ENCODE measurements around the gene SOCS1.

Gene SOCS1

GRCh38 chr16:11268921-11269375, 12.9 kb upstream of the SOCS1 start, which contains the start of gene TNP2:
Gene TNP2 (minus strand): TSS chr16:11269325. CDS start chr16:11269262, 63 bp downstream.
- Histone ChIP-seq H3K4me3 (replicated peaks; ENCODE audit: insufficient read depth, low read length) (no peak within 1 kb of the TSS), H3K27me3 (ENCODE audit: insufficient read depth, poor library complexity, severe bottlenecking) (no peaks in the 10 kb centered on the region), H3K27ac (replicated peaks) (no peak within 1 kb of the TSS)
- DNase-seq (ENCODE audit: low read depth in 1 of 2, low spot score in 1 of 2), result no peak
- TF ChIP-seq REST (IDR thresholded peaks at IDR 0.05; ENCODE audit: insufficient replicate concordance, low read depth) (no peak), GABPA (IDR thresholded peaks at IDR 0.05; ENCODE audit: low read depth) (no peak), SPI1 (IDR thresholded peaks at IDR 0.05; ENCODE audit: borderline replicate concordance, low read depth) (no peak), POLR2AphosphoS5 (IDR thresholded peaks at IDR 0.05; ENCODE audit: low read depth) (no peak), CTCF (IDR thresholded peaks at IDR 0.05; ENCODE audit: insufficient read depth, low read length) (no peak)

GRCh38 chr16:11265124-11265523, 9.1 kb upstream of the SOCS1 start:
- no peak overlapping the region for H3K27ac ChIP-seq (replicated peaks)

More at GRCh38 chr16:11265124-11265523, 9.1 kb upstream of the SOCS1 start:
- no peak for TF ChIP-seq SPI1 (IDR thresholded peaks at IDR 0.05; ENCODE audit: borderline replicate concordance, low read depth)
- TF ChIP-seq CTCF (IDR thresholded peaks at IDR 0.05; ENCODE audit: insufficient read depth, low read length), result no peak
- no peak for TF ChIP-seq REST (IDR thresholded peaks at IDR 0.05; ENCODE audit: insufficient replicate concordance, low read depth)
- TF ChIP-seq GABPA (IDR thresholded peaks at IDR 0.05; ENCODE audit: low read depth), result no peak
- no peak for TF ChIP-seq POLR2AphosphoS5 (IDR thresholded peaks at IDR 0.05; ENCODE audit: low read depth)
- no peak overlapping the region for H3K4me3 ChIP-seq (replicated peaks; ENCODE audit: insufficient read depth, low read length)
- no peaks in the 10 kb centered on the region for H3K27me3 ChIP-seq (ENCODE audit: insufficient read depth, poor library complexity, severe bottlenecking)
- no peak for DNase-seq (ENCODE audit: low read depth in 1 of 2, low spot score in 1 of 2)
